GM12878 (cell line): ENCODE results near the gene PCCA. TPM values are rescaled to one million over a fixed set of nuclear protein-coding genes. Genes with fewer than 3 reads are reported as not detected.

ENCODE experiments used
- ATAC-seq: fragments of 200-7000 bp; cut with Tn5 transposase; 3 replicates; pipeline ENCODE4 v1.9.1; 2020; ENCODE audit warnings: mild to moderate bottlenecking, moderate library complexity
- BruUV-seq: library from RNA; stranded (reverse); fragments of 400-500 nt; replicated peaks from 2 replicates; lab custom pipeline; 2021; lab: Mats Ljungman, UMichigan
- CTCF ChIA-PET: fragments of 300-600 bp; sonication (Branson Sonifier 250); formaldehyde crosslinking; extraction: SDS; loops from one replicate; lab custom pipeline; 2021; ENCODE audit warnings: inconsistent platforms; lab: Yijun Ruan, JAX
- POLR2A ChIA-PET: fragments of 350-600 bp; formaldehyde crosslinking; extraction: SDS; loops from one replicate; lab custom pipeline; 2021; ENCODE audit warnings: inconsistent platforms; lab: Charles Lee
- RAD21 ChIA-PET: fragments of 300-600 bp; sonication (Branson Sonifier 250); formaldehyde crosslinking; loops from one replicate; lab custom pipeline; 2023; ENCODE audit warnings: antibody characterized with exemption; ENCODE audit not compliant: unreplicated experiment; lab: Charles Lee
- SMC1A ChIA-PET: fragments of 300-600 bp; sonication (Branson Sonifier 250); formaldehyde crosslinking; loops from one replicate; lab custom pipeline; 2023; ENCODE audit not compliant: unreplicated experiment, uncharacterized antibody; lab: Charles Lee
- DNase-seq: peaks from one replicate; pipeline ENCODE4 v3.0.0-alpha.2; 2011; ENCODE audit warnings: low read depth, low spot score
- FAIRE-seq: peaks from 3 replicates; lab custom pipeline; 2011; peaks lifted over from hg19 to GRCh38; lab: Jason Lieb, UNC
- H2AFZ ChIP-seq: 2 replicates; pipeline ENCODE4 v1.6.0; 2011; ENCODE audit warnings: low read depth, low read length, control low read depth; ENCODE audit not compliant: control insufficient read depth
- H3K27ac ChIP-seq: 2 replicates; pipeline ENCODE4 v1.5.1; 2011; ENCODE audit warnings: control low read depth; ENCODE audit not compliant: control insufficient read depth, insufficient read depth
- H3K27me3 ChIP-seq, 2 experiments: replicated peaks in 1 of 2; 2 replicates each; pipeline versions ENCODE4 v1.6.0 to v1.6.1; 2011; ENCODE audit warnings: low read length in 1 of 2; ENCODE audit not compliant: control insufficient read depth in 2 of 2, insufficient read depth in 2 of 2
- H3K36me3 ChIP-seq, 2 experiments: 2 replicates each; pipeline ENCODE4 v1.5.1; 2011; ENCODE audit warnings: low read length in 1 of 2; ENCODE audit not compliant: control insufficient read depth in 2 of 2, insufficient read depth in 2 of 2
- H3K4me1 ChIP-seq: 2 replicates; pipeline ENCODE4 v1.6.1; 2011; ENCODE audit warnings: mild to moderate bottlenecking, low read length, moderate library complexity, mixed read lengths; ENCODE audit not compliant: control insufficient read depth, insufficient read depth
- H3K4me2 ChIP-seq: 2 replicates; pipeline ENCODE4 v1.6.0; 2011; ENCODE audit warnings: control low read depth; ENCODE audit not compliant: control insufficient read depth, insufficient read depth
- H3K4me3 ChIP-seq: fragments of 200-600 bp; sonication (generic); 2 replicates; pipeline ENCODE4 v1.5.1; 2016
- H3K79me2 ChIP-seq: 2 replicates; pipeline ENCODE4 v1.6.0; 2011; ENCODE audit warnings: low read length; ENCODE audit not compliant: control insufficient read depth, insufficient read depth
- H3K9ac ChIP-seq: 2 replicates; pipeline ENCODE4 v1.8.0; 2011; ENCODE audit warnings: low read length, control low read depth, mixed read lengths; ENCODE audit not compliant: control insufficient read depth, insufficient read depth
- H3K9me3 ChIP-seq: replicated peaks from 3 replicates; pipeline ENCODE4 v1.5.1; 2011; ENCODE audit warnings: mild to moderate bottlenecking, low read length; ENCODE audit not compliant: control insufficient read depth, insufficient read depth
- H4K20me1 ChIP-seq: 2 replicates; pipeline ENCODE4 v1.6.0; 2011; ENCODE audit not compliant: control insufficient read depth, insufficient read depth
- CBFB ChIP-seq: IDR thresholded peaks from 2 replicates; pipeline ENCODE4 v1.6.1; 2016; ENCODE audit warnings: antibody characterized with exemption, low read depth
- E2F8 ChIP-seq: fragments of 450-650 bp; IDR thresholded peaks from 2 replicates; pipeline ENCODE4 v1.6.1; 2018; ENCODE audit warnings: mild to moderate bottlenecking, low read depth, moderate library complexity; ENCODE audit not compliant: partially characterized antibody
- EED ChIP-seq: sonication (generic); IDR thresholded peaks from 2 replicates; pipeline ENCODE4 v1.6.1; 2016; ENCODE audit warnings: antibody characterized with exemption, low read depth
- HDAC6 ChIP-seq: fragments of 200-600 bp; sonication (generic); IDR thresholded peaks from one replicate; pipeline ENCODE4 v1.8.0; 2017; ENCODE audit warnings: antibody characterized with exemption; ENCODE audit not compliant: unreplicated experiment
- RAD21 ChIP-seq: IDR thresholded peaks from 2 replicates; pipeline ENCODE4 v1.6.1; 2011; ENCODE audit warnings: mild to moderate bottlenecking, low read depth, low read length, moderate library complexity; ENCODE audit not compliant: insufficient read depth
- SMC3 ChIP-seq: IDR thresholded peaks from 2 replicates; pipeline ENCODE4 v1.6.1; 2011; ENCODE audit warnings: low read length, improper control_type of control experiment, borderline replicate concordance
- SREBF2 ChIP-seq: IDR thresholded peaks from 2 replicates; pipeline ENCODE4 v1.6.1; 2012; ENCODE audit warnings: mild to moderate bottlenecking, low read length
- WGBS: methylation state at CpG from one replicate; pipeline ENCODE4 v1.1.6; 2016; ENCODE audit warnings: low lambda C conversion rate; ENCODE audit not compliant: insufficient replicate concordance, insufficient coverage; ENCODE audit errors: missing lambda C conversion rate; 5-methylcytosine and 5-hydroxymethylcytosine counted together
- in situ Hi-C: fragments of 300-500 bp; cut with MboI; formaldehyde crosslinking; loops from 9 replicates; pipeline ENCODE4 v1.14.3; 2018; ENCODE audit warnings: mixed read lengths
- intact Hi-C: fragments of 100-400 bp; cut with micrococcal nuclease; formaldehyde crosslinking; loops from one replicate; pipeline ENCODE4 v1.14.2; 2022; ENCODE audit not compliant: unreplicated experiment
- polyA plus RNA-seq, 11 experiments: library from polyadenylated mRNA; depleted of rRNA in 4 of 11; unstranded in 6 of 11; stranded (reverse) in 5 of 11; fragments of >200 nt; fragmentation: Nextera tagmentation in 4 of 11; fragmentation: Illumina TruSeq in 1 of 11; extraction: Ambion mirVana in 4 of 11; extraction: Trizol in 1 of 11; gene quantifications; 1 replicate in 1 of 11; 2 replicates in 10 of 11; pipeline versions ENCODE4 v1.2.1 to v1.2.3, GENCODE V29; 2011 to 2016; ENCODE audit warnings: inconsistent platforms in 2 of 11, missing spikeins in 2 of 11, low read depth in 1 of 11
- total RNA-seq, 4 experiments: library from RNA; depleted of rRNA in 3 of 4; stranded (reverse); fragments of >200 nt in 3 of 4; fragmentation: Illumina TruSeq in 1 of 4; extraction: Trizol in 1 of 4; gene quantifications; 2 replicates each; pipeline versions ENCODE4 v1.2.1 to v1.2.3, GENCODE V29; 2013 to 2021

Gene PCCA
- total and polyA plus RNA-seq, 10 of the 15 experiments (the other 5 are each of a cell fraction or from before 2014, with no cell fraction given) = 5.9 to 18.2 (median 12.4) TPM

- ATAC-seq = no peak
- intact Hi-C loops = no loop called here
- DNase-seq = no peak
- ChIA-PET SMC1A (interaction anchor here (0.7 to 1.6 kb wide), 4 partner anchors 10 to 39 kb away, joined by 3 to 4 read pairs (median 3); no protein-coding TSS in a partner anchor), RAD21 (no interaction called here), POLR2A (no interaction called here), CTCF (interaction anchor here (0.7 to 3.2 kb wide), 2 partner anchors 16 to 74 kb away, joined by 3 to 7 read pairs; no protein-coding TSS in a partner anchor)
- WGBS = 17% methylated on average over 4 of the region's 4 CpGs
- BruUV-seq = no TSS peak
- Histone ChIP-seq H3K9ac (no peak overlapping the region), H4K20me1 (no peaks in the 10 kb centered on the region), H3K9me3 (no peaks in the 10 kb centered on the region), H3K27ac (no peak overlapping the region), H3K4me2 (no peak overlapping the region), H3K4me3 (no peak overlapping the region), H2AFZ (no peak overlapping the region), H3K36me3 (no peaks in the 10 kb centered on the region), H3K79me2 (no peaks in the 10 kb centered on the region), H3K27me3 (no peaks in the 10 kb centered on the region), H3K4me1 (no peaks in the 10 kb centered on the region)
- no peak for FAIRE-seq
- in situ Hi-C loops = no loop called here
- TF ChIP-seq SREBF2 = no peak
- no peak for TF ChIP-seq HDAC6
- no peak for TF ChIP-seq CBFB
- no peak for TF ChIP-seq EED
- no peak for TF ChIP-seq SMC3
Observed at GRCh38 chr13:100440751-100441425, 352.0 kb downstream of the PCCA start.

DNA sequence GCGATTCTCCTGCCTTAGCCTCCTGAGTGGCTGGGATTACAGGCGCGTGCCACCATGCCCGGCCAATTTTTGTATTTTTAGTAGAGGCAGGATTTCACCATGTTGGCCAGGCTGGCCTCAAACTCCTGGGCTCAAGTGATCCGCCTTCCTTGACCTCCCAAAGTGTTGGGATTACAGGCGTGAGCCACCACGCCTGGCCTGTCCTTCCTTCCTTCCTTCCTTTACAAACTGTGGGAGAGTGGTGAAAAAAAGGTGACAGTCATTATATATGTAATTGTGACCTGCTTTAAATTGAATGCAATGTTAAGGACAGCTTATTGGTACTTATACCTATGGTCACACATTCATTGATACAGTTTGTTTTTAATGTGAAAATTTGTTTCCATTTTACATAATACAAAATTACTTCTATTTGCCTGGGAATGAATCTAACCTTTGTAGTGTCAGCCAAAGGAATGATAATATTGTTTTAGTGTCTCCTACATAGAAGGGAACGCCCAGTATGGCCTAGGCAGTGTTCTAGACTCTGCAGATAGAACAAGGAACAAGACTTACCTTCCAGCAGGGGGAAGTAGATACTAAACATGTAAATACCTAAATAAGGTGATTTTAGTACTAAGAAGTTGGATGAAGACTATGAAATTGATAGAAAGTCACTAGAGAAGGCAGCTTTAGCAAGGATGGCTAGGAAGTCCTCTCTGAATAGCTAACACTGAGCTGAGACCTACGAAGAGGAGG is 353.4 kb downstream of the PCCA start:
- BruUV-seq = no TSS peak
- H3K79me2 ChIP-seq = no peaks in the 10 kb centered on the region
- H3K4me1 ChIP-seq = no peaks in the 10 kb centered on the region
- intact Hi-C loops = no loop called here
- RAD21 ChIA-PET = no interaction called here
- TF ChIP-seq E2F8 (no peak), RAD21 (0 out of 2 replicates have a peak, but pooled peaks have one; percentile 12)
- TF ChIP-seq, all 136 proteins: peak for 1
- no peaks in the 10 kb centered on the region for H3K27me3 ChIP-seq
- SMC1A ChIA-PET = interaction anchor here (1.4 kb wide), 1 partner anchor 20 kb away, joined by 5 read pairs; no protein-coding TSS in a partner anchor
- CTCF ChIA-PET = interaction anchor here (3.2 kb wide), 1 partner anchor 73 kb away, joined by 7 read pairs; no protein-coding TSS in a partner anchor
- no peak overlapping the region for H3K27ac ChIP-seq
- H3K9ac ChIP-seq = no peak overlapping the region
- ATAC-seq (no peak), DNase-seq (no peak), FAIRE-seq (no peak)
- WGBS = 93% methylated on average over 9 of the region's 9 CpGs
- H3K36me3 ChIP-seq = no peaks in the 10 kb centered on the region
- POLR2A ChIA-PET = no interaction called here
- in situ Hi-C loops = no loop called here
- H4K20me1 ChIP-seq = no peaks in the 10 kb centered on the region
- H3K9me3 ChIP-seq = no peaks in the 10 kb centered on the region
- H2AFZ ChIP-seq = no peak overlapping the region
- no peak overlapping the region for H3K4me3 ChIP-seq
- H3K4me2 ChIP-seq = no peak overlapping the region
